ENCODE results near the gene TTF2.
A peak's percentile ranks its signal among the peaks of the same experiment; 100 is the strongest.

Gene TTF2

DNA sequence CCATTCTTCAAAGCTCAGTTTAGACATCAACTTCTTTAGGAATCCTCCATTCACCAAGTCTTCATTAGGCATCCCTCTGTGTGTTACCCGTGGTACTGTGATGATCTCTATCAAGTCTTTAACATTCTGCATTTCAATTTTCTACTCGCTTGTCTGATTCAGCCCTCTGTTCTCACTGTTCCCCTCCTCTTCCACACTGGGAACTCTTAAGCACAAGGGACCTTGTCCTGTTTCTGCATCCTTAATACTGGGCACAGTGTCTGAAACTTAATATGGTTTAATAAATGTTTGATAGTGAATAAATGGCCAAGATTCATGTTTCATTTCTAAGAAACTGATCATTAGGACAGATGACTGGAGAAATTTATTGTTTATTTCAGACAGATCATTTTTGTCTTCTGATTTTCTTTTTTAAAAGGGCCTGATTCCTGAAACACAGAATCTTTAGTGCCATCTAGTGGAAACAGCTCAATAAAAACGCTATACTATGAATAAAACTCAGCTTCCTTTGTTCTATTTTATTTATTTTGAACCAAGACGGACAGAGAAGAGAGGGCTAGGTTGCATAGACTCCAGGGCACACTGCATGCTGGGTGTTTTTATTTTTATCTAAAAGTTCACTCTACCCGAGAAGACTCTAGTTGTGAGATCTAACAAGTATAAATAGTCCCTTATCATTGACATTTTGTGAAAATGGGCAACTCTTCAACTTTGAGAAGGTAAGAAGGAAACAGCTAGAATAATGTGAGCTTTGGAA, 68.4 kb downstream of the TTF2 start:
- peak; percentile 46 for TF ChIP-seq CTCF (IDR thresholded peaks at IDR 0.05; ENCODE audit: low read depth, low read length)
- DNase-seq (ENCODE audit: extremely low read depth, low read depth) = no peak

DNA sequence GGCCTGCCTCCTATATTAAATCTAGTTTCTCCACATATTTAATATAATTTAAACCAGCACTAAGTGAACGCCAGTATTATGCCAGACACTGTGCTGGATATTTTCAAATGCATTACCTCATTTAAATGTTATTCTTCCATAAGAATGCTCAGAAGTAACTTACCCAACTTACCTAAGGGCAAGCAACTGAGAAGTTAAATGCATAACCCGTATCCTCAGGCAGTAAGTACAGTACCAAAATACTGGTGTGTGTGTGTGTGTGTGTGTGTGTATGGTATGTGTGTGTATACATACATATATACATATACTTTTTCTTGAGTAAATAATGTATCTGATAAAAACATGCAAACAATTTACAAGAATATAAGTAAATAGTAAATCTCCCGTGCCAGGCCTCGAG, 70.4 kb downstream of the TTF2 start:
- no peak for TF ChIP-seq CTCF (IDR thresholded peaks at IDR 0.05; ENCODE audit: low read depth, low read length)
- DNase-seq (ENCODE audit: extremely low read depth, low read depth) = no peak

- TF ChIP-seq CTCF (IDR thresholded peaks at IDR 0.05; ENCODE audit: low read depth, low read length) = no peak
- DNase-seq (ENCODE audit: extremely low read depth, low read depth) = no peak
Observed at GRCh38 chr1:117135329-117135728, 75.2 kb downstream of the TTF2 start.

DNA sequence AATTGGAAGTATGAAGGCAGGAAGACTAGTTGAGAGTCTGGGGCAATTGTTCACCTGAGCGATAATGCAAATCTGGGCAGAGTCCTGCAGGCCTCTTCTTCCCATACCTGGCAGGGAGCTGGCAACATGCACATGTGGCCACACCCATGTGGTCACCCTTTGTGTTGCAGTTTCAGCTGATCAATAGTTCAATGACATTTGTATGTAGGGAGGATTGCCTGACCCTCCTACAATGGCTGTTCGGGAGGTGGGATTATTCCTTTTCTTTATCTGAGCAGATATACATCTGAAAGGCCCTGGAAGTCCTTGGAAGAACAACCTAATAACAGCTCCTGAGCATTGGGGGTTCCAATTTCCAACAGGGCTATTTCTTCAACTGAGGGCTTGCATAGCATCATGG, 76.6 kb downstream of the TTF2 start:
- no peak for DNase-seq (ENCODE audit: extremely low read depth, low read depth)
- TF ChIP-seq CTCF (IDR thresholded peaks at IDR 0.05; ENCODE audit: low read depth, low read length) = no peak

DNA sequence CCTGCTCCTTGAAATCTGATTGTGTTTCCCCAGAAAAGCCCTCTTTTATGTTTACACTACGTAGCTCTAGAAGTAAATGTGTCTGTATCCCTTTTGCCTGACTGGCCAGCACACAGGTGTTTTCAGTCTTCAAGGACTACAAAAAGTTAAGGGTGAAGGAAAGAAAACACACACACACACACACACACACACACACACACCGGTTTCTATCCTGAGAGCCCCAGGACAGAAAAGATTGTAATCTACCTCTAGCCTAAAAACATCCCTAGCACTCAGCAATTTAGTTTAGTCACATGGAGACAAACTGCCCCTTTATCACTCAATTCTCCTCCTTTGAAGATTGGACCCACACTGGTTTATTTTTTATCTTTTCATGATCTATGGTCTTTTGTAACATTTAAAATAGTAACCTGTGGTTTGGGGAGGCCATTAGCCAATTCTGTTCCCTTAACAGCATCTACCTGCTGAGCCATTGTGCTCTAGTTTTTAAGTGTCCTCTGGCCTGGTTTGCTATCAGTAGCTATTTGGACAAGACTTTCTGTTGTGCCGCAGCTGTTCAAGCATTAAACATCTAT, 77.2 kb downstream of the TTF2 start:
- TF ChIP-seq CTCF (IDR thresholded peaks at IDR 0.05; ENCODE audit: low read depth, low read length) = no peak
- DNase-seq (ENCODE audit: extremely low read depth, low read depth) = no peak

- DNase-seq (ENCODE audit: extremely low read depth, low read depth) = no peak
- no peak for TF ChIP-seq CTCF (IDR thresholded peaks at IDR 0.05; ENCODE audit: low read depth, low read length)
Observed at GRCh38 chr1:117138106-117138505, 78.0 kb downstream of the TTF2 start.

DNA sequence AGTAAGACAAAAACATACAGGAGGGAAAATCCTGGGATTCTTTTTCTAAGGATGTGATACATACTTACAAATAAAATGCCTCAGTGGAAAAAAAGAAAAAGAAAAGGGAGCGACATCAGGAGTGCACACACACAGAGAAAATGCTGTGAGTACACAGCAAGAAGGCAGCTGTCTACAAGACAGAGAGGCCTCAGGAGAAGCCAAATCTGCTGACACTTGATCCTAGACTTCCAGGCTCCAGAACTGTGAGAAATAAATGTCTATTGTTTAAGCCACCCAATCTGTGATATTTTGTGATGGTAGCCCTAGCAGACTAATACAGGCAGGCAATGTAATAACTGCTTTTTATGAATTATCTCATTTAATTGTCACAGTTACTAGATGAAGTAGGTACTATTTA, 78.4 kb downstream of the TTF2 start:
- DNase-seq (ENCODE audit: extremely low read depth, low read depth) = no peak
- TF ChIP-seq CTCF (IDR thresholded peaks at IDR 0.05; ENCODE audit: low read depth, low read length) = no peak

Data from AG09319 (cell line).